Prostate gland (tissue), 2 donors: ENCODE results near the gene SLC12A6.

ENCODE experiments used
- POLR2A ChIP-seq: fragments of 450-650 bp; IDR thresholded peaks from one replicate; pipeline ENCODE4 v1.6.1; 2016; ENCODE audit warnings: antibody characterized with exemption, mild to moderate bottlenecking
- POLR2AphosphoS5 ChIP-seq: sonication (generic); formaldehyde crosslinking; IDR thresholded peaks from one replicate; pipeline ENCODE4 v1.6.1; 2017; ENCODE audit warnings: antibody characterized with exemption
- TF ChIP-seq, protein P1 (sequence below), 4 experiments: fragments of 200-600 bp in 2 of 4; fragments of 450-650 bp in 2 of 4; sonication (generic) in 2 of 4; IDR thresholded peaks; 1 replicate in 3 of 4; 2 replicates in 1 of 4; pipeline ENCODE4 v1.5.1; 2016 to 2019; ENCODE audit warnings: antibody characterized with exemption in 4 of 4, mild to moderate bottlenecking in 2 of 4, moderate library complexity in 2 of 4

DNA sequence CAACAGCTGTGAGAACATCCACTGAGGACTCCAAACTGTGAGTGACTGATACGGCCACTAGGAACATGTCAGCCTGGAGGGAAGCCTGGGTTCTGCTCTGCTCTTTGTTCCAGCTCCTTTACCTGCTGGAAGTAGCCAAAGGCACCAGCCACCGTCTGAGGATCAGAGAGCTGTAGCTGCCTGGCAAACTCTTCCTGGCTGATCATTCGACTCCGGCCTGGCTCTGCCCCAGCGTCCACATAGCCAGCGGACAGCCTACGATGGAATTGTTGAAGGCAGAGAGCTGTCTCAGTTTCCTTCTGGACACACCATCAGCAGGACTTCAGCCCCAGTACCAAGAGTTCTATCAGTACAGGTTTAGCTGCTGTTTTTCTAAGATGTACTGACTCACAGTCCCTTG, 23.7 kb upstream of the SLC12A6 start:
- TF ChIP-seq, protein P1, sequence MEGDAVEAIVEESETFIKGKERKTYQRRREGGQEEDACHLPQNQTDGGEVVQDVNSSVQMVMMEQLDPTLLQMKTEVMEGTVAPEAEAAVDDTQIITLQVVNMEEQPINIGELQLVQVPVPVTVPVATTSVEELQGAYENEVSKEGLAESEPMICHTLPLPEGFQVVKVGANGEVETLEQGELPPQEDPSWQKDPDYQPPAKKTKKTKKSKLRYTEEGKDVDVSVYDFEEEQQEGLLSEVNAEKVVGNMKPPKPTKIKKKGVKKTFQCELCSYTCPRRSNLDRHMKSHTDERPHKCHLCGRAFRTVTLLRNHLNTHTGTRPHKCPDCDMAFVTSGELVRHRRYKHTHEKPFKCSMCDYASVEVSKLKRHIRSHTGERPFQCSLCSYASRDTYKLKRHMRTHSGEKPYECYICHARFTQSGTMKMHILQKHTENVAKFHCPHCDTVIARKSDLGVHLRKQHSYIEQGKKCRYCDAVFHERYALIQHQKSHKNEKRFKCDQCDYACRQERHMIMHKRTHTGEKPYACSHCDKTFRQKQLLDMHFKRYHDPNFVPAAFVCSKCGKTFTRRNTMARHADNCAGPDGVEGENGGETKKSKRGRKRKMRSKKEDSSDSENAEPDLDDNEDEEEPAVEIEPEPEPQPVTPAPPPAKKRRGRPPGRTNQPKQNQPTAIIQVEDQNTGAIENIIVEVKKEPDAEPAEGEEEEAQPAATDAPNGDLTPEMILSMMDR (IDR thresholded peaks at IDR 0.05) = no peak
- no peak for TF ChIP-seq POLR2AphosphoS5
- no peak for TF ChIP-seq POLR2A
